Central memory CD8-positive, alpha-beta T cell (primary cell): Measurements from ENCODE around the gene NUP210L.
"Not testable (repeated sequence)": the region's sequence is repeated elsewhere in the genome, so short reads cannot be mapped to it uniquely, and the experiment has no call there.

Experiments used
- ATAC-seq: fragments of 150-1000 bp; cut with Tn5 transposase; replicated peaks from 2 replicates; pipeline ENCODE4 v1.10.0; 2022; ENCODE audit warnings: mild to moderate bottlenecking, moderate FRiP score, moderate number of reproducible peaks; ENCODE audit not compliant: poor library complexity, severe bottlenecking; ENCODE audit errors: extremely low read depth
- DNase-seq, 2 donors: peaks; one replicate each; pipeline ENCODE4 v3.0.0; 2021; ENCODE audit warnings: low spot score in 2 of 2
- H3K27ac Mint-ChIP-seq: one replicate; pipeline ENCODE4 v1.8.0; 2022; ENCODE audit warnings: low read depth, mild to moderate bottlenecking, moderate library complexity, mixed read lengths
- H3K27me3 Mint-ChIP-seq: one replicate; pipeline ENCODE4 v1.8.0; 2022; ENCODE audit warnings: mixed read lengths
- H3K36me3 Mint-ChIP-seq: one replicate; pipeline ENCODE4 v1.8.0; 2022; ENCODE audit warnings: mild to moderate bottlenecking, moderate library complexity, mixed read lengths; ENCODE audit not compliant: insufficient read depth
- H3K4me1 Mint-ChIP-seq: one replicate; pipeline ENCODE4 v1.8.0; 2022; ENCODE audit warnings: mixed read lengths
- H3K4me3 Mint-ChIP-seq: one replicate; pipeline ENCODE4 v1.8.0; 2022; ENCODE audit warnings: mild to moderate bottlenecking, moderate library complexity, mixed read lengths
- H3K9me3 Mint-ChIP-seq: one replicate; pipeline ENCODE4 v1.8.0; 2022; ENCODE audit warnings: mixed read lengths

NUP210L gene

DNA sequence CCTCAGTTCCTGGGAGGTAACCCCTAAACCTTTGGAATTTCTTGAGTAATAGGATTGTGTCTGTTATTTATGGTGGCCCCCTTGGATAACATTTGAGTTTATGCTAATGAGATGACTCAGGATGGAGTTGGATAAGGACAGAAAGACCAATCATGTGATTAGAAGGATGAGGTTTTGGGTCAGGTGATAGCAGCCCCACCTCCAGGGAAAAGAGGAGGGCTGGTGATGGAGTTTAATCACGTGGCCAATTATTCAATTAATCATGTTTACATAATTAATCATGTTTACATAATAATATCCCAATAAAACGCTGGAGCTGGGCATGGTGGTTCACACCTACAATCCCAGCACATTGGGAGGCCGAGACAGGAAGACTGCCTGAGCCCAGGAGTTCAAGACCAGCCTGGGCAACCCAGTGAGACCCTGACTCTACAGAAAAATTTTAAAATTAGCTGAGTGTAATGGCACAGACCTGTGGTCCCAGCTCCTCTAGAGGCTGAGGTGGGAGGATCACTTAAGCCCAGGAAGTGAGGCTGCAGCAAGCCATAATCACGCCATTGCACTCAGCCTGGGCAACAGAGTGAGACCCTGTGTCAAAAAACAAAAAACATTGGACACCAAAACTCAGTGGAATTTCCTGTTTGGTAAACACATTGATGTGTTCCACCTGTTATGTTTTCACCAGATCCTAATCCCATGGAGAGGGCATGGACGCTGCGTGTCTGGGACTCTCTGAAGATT, 73.3 kb downstream of the NUP210L start:
- Mint-ChIP-seq H3K4me3 (no peak overlapping the region), H3K27ac (no peak overlapping the region), H3K9me3 (peaks cover 4% of the 10 kb centered on the region), H3K4me1 (no peaks in the 10 kb centered on the region), H3K36me3 (no peaks in the 10 kb centered on the region), H3K27me3 (peaks cover 6% of the 10 kb centered on the region)
- ATAC-seq: no peak
- no peak for DNase-seq

GRCh38 chr1:154076413-154076812, 78.5 kb downstream of the NUP210L start:
- DNase-seq (no peak), ATAC-seq (no peak)
- no peaks in the 10 kb centered on the region for H3K4me1 Mint-ChIP-seq
- H3K36me3 Mint-ChIP-seq: peaks cover 2% of the 10 kb centered on the region
- no peak overlapping the region for H3K27ac Mint-ChIP-seq
- no peak overlapping the region for H3K4me3 Mint-ChIP-seq
- H3K9me3 Mint-ChIP-seq: peaks cover 8% of the 10 kb centered on the region
- peaks cover 32% of the 10 kb centered on the region for H3K27me3 Mint-ChIP-seq

DNA sequence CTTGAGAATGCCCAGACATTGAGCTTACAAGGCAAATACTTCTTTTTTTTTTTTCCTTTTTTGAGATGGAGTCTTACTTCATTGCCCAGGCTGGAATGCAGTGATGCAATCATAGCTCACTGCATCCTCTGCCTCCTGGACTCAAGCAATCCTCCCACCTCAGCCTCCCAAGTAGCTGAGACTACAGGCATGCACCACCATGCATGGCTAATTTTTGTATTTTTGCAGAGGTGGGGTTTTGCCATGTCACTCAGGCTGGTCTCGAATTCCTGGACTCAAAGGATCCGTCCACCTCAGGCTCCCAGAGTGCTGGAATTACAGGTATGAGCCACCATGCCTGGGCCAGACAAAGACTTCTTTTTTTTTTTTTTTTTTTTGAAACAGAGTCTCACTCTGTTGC, 79.1 kb downstream of the NUP210L start:
- peaks cover 2% of the 10 kb centered on the region for H3K36me3 Mint-ChIP-seq
- DNase-seq (no peak), ATAC-seq (no peak)
- peaks cover 32% of the 10 kb centered on the region for H3K27me3 Mint-ChIP-seq
- H3K9me3 Mint-ChIP-seq: peaks cover 8% of the 10 kb centered on the region
- H3K4me1 Mint-ChIP-seq: no peaks in the 10 kb centered on the region
- no peak overlapping the region for H3K4me3 Mint-ChIP-seq
- no peak overlapping the region for H3K27ac Mint-ChIP-seq

- H3K9me3 Mint-ChIP-seq: no peaks in the 10 kb centered on the region
- no peak for ATAC-seq
These were observed 92.6 kb downstream of the NUP210L start for GRCh38 chr1:154062309-154062708.

DNA sequence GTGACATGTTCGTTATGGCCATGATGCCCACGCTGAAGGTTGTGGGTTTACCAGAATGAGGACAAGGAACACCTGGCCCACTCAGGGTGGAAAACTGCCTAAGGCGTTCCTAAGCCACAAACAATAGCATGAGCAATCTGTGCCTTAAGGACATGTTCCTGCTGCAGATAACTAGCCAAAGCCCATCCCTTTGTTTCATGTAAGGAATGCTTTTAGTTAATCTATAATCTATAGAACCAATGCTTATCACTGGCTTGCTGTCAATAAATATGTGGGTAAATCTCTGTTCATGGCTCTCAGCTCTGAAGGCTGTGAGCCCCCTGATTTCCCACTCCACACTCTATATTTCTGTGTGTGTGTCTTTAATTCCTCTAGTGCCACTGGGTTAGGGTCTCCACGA, 107.4 kb downstream of the NUP210L start:
- H3K9me3 Mint-ChIP-seq, H3K36me3 Mint-ChIP-seq, H3K27ac Mint-ChIP-seq, H3K4me3 Mint-ChIP-seq, H3K4me1 Mint-ChIP-seq, ATAC-seq, DNase-seq: not testable (repeated sequence)
- peaks cover 40% of the 10 kb centered on the region for H3K27me3 Mint-ChIP-seq

More at GRCh38 chr1:154062309-154062708, 92.6 kb downstream of the NUP210L start:
- Mint-ChIP-seq H3K27ac (no peak overlapping the region), H3K27me3 (no peaks in the 10 kb centered on the region), H3K4me1 (no peaks in the 10 kb centered on the region), H3K36me3 (no peaks in the 10 kb centered on the region), H3K4me3 (no peak overlapping the region)
- no peak for DNase-seq

DNA sequence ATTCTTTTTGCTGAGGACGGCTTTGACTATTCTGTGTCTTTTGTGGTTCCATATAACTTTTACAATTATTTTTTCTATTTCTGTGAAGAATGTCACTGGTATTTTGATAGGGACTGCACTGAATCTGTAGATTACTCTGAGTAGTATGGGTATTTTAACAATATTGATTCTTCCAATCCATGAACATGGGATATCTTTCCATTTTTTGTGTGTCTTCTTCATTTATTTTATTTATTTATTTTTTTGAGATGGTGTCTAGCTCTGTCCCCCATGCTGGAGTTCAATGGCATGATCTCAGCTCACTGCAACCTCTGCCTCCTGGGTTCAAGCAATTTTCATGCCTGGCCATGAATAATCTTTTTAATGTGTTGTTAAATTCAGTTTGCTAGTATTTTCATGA, 121.2 kb downstream of the NUP210L start:
- H3K27me3 Mint-ChIP-seq, H3K9me3 Mint-ChIP-seq, H3K4me3 Mint-ChIP-seq, DNase-seq, H3K27ac Mint-ChIP-seq, H3K4me1 Mint-ChIP-seq, ATAC-seq, H3K36me3 Mint-ChIP-seq: not testable (repeated sequence)

- Mint-ChIP-seq H3K27ac (no peak overlapping the region), H3K4me1 (no peaks in the 10 kb centered on the region), H3K4me3 (no peak overlapping the region), H3K27me3 (no peaks in the 10 kb centered on the region), H3K36me3 (peaks cover 2% of the 10 kb centered on the region), H3K9me3 (no peaks in the 10 kb centered on the region)
- no peak for DNase-seq
- no peak for ATAC-seq
These were observed 134.9 kb downstream of the NUP210L start for GRCh38 chr1:154019940-154020339.

GRCh38 chr1:154019269-154019668, 135.6 kb downstream of the NUP210L start:
- ATAC-seq (no peak), DNase-seq (no peak)
- Mint-ChIP-seq H3K4me3 (no peak overlapping the region), H3K27ac (no peak overlapping the region), H3K4me1 (no peaks in the 10 kb centered on the region), H3K9me3 (no peaks in the 10 kb centered on the region), H3K27me3 (no peaks in the 10 kb centered on the region), H3K36me3 (peaks cover 2% of the 10 kb centered on the region)

- DNase-seq (no peak), ATAC-seq (no peak)
- H3K4me1 Mint-ChIP-seq: no peaks in the 10 kb centered on the region
- H3K27me3 Mint-ChIP-seq: no peaks in the 10 kb centered on the region
- no peak overlapping the region for H3K27ac Mint-ChIP-seq
- no peaks in the 10 kb centered on the region for H3K9me3 Mint-ChIP-seq
- no peak overlapping the region for H3K4me3 Mint-ChIP-seq
- peaks cover 2% of the 10 kb centered on the region for H3K36me3 Mint-ChIP-seq
These were observed 140.5 kb downstream of the NUP210L start for GRCh38 chr1:154014154-154014907.

DNA sequence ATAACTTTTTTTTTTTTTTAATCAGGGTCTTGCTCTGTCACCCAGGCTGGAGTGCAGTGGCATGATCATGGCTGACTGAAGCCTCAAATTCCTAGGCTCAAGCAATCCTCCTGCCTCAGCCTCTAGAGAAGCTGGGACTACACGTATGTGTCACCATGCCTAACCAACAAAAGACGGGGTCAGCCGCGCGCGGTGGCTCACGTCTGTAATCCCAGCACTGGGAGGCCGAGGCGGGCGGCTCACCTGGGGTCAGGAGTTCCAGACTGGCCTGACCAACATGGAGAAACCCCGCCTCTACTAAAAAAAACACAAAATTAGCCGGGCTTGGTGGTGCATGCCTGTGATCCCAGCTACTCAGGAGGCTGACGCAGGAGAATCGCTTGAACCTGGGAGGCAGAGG, 142.3 kb downstream of the NUP210L start:
- not testable (repeated sequence) for H3K4me1 Mint-ChIP-seq, H3K27ac Mint-ChIP-seq, H3K9me3 Mint-ChIP-seq, H3K4me3 Mint-ChIP-seq, H3K27me3 Mint-ChIP-seq, DNase-seq, ATAC-seq, H3K36me3 Mint-ChIP-seq

DNA sequence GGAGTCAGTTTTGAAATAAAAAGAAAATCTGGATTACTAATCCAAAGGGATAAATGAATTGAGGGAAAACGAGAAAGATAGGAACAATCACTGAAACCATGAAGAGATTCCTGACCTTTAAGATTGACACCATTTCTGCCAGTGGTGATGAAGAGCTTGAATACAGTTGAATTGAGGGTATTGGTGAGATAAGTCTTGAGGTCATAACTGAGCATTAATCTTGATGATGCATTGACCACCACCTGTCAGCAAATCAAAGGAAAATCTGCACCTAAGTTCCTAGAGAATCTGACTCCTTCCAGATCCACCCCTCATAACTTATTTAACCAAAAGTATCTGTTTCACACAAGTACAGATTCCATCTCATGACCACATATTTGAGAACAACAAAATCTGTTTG, 142.7 kb downstream of the NUP210L start:
- no peaks in the 10 kb centered on the region for H3K9me3 Mint-ChIP-seq
- no peaks in the 10 kb centered on the region for H3K4me1 Mint-ChIP-seq
- peaks cover 2% of the 10 kb centered on the region for H3K36me3 Mint-ChIP-seq
- H3K4me3 Mint-ChIP-seq: no peak overlapping the region
- H3K27ac Mint-ChIP-seq: no peak overlapping the region
- DNase-seq (no peak), ATAC-seq (no peak)
- no peaks in the 10 kb centered on the region for H3K27me3 Mint-ChIP-seq

DNA sequence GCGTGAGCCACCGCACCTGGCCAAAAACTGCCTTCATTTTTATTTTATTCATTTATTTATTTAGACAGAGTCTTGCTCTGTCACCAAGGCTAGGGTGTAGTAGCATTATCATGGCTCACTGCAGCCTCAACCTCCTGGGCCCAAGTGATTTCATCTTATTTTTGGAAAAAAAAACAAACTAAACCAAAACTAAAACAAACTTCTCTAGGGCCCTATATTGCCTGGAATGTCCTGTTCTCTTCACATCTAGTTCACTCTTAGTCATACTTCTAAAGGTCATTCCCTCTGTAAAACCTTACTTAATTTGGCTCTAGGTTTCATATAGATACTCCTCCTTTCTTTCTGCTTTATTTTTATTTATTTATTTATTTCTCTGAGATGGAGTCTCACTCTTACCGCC, 148.7 kb downstream of the NUP210L start:
- no peaks in the 10 kb centered on the region for H3K4me1 Mint-ChIP-seq
- H3K9me3 Mint-ChIP-seq: no peaks in the 10 kb centered on the region
- DNase-seq (no peak), ATAC-seq (no peak)
- H3K27me3 Mint-ChIP-seq: no peaks in the 10 kb centered on the region
- H3K36me3 Mint-ChIP-seq: no peaks in the 10 kb centered on the region
- no peak overlapping the region for H3K27ac Mint-ChIP-seq
- no peak overlapping the region for H3K4me3 Mint-ChIP-seq

GRCh38 chr1:154000420-154000819, 154.5 kb downstream of the NUP210L start:
- no peaks in the 10 kb centered on the region for H3K27me3 Mint-ChIP-seq
- no peak for DNase-seq
- ATAC-seq: no peak
- no peaks in the 10 kb centered on the region for H3K9me3 Mint-ChIP-seq
- peaks cover 4% of the 10 kb centered on the region for H3K4me1 Mint-ChIP-seq
- H3K27ac Mint-ChIP-seq: no peak overlapping the region
- H3K4me3 Mint-ChIP-seq: no peak overlapping the region
- peaks cover 7% of the 10 kb centered on the region for H3K36me3 Mint-ChIP-seq
